Measurements from ENCODE around the gene ALDH8A1.

GRCh38 chr6:134896910-134897309, 53.0 kb downstream of the ALDH8A1 start:
- TF ChIP-seq CTCF (conservative IDR thresholded peaks at IDR 0.05; ENCODE audit: low read length) (no peak), EZH2phosphoT487 (IDR thresholded peaks at IDR 0.05; ENCODE audit: borderline replicate concordance, low read depth, low read length) (no peak)

Measured in OCI-LY7 (cell line).